HUES6 (cell line): ENCODE results near the gene MED13L.

Experiments used
- H3K27ac ChIP-seq: 2 replicates; pipeline ENCODE4 v1.7.0; 2013; ENCODE audit warnings: low read depth, mild to moderate bottlenecking, low read length, inconsistent platforms
- H3K27me3 ChIP-seq: 2 replicates; pipeline ENCODE4 v1.6.1; 2013; ENCODE audit warnings: low read length; ENCODE audit not compliant: control insufficient read depth, insufficient read depth
- H3K36me3 ChIP-seq: 2 replicates; pipeline ENCODE4 v1.6.1; 2013; ENCODE audit warnings: low read length; ENCODE audit not compliant: control insufficient read depth, insufficient read depth
- H3K4me1 ChIP-seq: 2 replicates; pipeline ENCODE4 v1.6.1; 2013; ENCODE audit warnings: low read length; ENCODE audit not compliant: control insufficient read depth, insufficient read depth
- H3K4me3 ChIP-seq: 2 replicates; pipeline ENCODE4 v1.5.1; 2013; ENCODE audit warnings: low read depth, low read length
- H3K9ac ChIP-seq: one replicate; pipeline ENCODE4 v1.6.1; 2013; ENCODE audit warnings: mild to moderate bottlenecking, low read length
- H3K9me3 ChIP-seq: 2 replicates; pipeline ENCODE4 v1.6.1; 2013; ENCODE audit warnings: low read depth, low read length; ENCODE audit not compliant: control insufficient read depth, insufficient read depth

The MED13L gene

DNA sequence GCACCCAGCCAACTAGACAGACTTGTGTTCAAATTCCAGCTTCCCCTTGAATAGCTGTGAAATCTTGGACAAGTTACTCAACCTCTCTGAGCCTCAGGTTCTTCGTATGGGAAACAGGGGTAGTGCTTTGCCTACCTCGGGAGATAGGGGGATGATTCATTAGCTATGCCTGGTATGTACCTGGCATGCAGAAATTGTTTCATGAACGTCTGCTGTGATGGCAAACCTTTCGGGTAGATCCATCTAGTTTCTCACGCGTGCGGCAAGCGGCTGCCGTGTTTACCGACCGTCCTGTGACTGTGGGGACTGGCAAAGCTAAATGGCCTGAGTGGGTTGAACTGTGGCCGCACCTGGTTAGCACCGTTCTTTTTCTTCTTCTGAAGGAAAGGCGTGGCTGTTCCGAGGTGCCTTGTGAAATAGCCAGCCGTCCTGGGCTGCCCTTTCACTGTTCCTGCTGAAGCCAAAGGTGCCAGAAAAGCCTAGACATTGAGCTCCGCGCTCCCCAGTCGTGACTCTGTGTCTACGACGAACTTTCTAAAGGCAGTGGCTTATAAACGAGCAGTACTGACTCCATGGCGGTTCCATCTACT lies 40.6 kb upstream of the MED13L start:
- H3K4me3 ChIP-seq: no peak overlapping the region
- H3K4me1 ChIP-seq: no peaks in the 10 kb centered on the region
- H3K27ac ChIP-seq: no peak overlapping the region
- H3K27me3 ChIP-seq: no peaks in the 10 kb centered on the region
- no peaks in the 10 kb centered on the region for H3K36me3 ChIP-seq
- H3K9ac ChIP-seq: no peak overlapping the region
- H3K9me3 ChIP-seq: no peaks in the 10 kb centered on the region; the same call in 1 of the 2 replicates

GRCh38 chr12:116317139-116317538 lies 39.6 kb upstream of the MED13L start:
- Histone ChIP-seq H3K9me3 (no peaks in the 10 kb centered on the region; the same call in 1 of the 2 replicates), H3K4me3 (no peak overlapping the region), H3K4me1 (no peaks in the 10 kb centered on the region), H3K9ac (no peak overlapping the region), H3K27ac (no peak overlapping the region), H3K36me3 (no peaks in the 10 kb centered on the region), H3K27me3 (no peaks in the 10 kb centered on the region)

DNA sequence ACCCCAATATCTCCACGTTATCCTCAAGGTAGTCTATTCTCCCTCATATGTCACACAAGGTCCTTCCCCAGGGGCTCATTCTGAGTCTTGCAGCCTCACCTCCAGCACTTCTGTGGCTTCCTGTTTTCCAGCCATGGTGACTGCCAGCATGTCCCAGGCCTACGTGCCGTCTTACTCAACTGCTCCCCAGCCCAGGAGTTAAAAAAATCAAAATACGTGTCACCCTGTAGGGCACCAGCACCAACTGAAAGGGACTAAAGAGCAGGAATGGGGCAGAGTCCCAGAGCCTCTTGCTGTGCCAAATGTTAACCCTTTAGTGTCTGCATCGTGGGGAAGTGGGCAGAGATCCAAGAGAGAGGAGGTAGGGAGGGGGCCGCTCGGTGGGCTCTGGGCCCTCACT lies 37.0 kb upstream of the MED13L start:
- no peaks in the 10 kb centered on the region for H3K36me3 ChIP-seq
- no peak overlapping the region for H3K27ac ChIP-seq
- H3K9ac ChIP-seq: no peak overlapping the region
- peaks cover 8% of the 10 kb centered on the region for H3K9me3 ChIP-seq
- H3K4me1 ChIP-seq: no peaks in the 10 kb centered on the region
- no peaks in the 10 kb centered on the region for H3K27me3 ChIP-seq
- H3K4me3 ChIP-seq: no peak overlapping the region

DNA sequence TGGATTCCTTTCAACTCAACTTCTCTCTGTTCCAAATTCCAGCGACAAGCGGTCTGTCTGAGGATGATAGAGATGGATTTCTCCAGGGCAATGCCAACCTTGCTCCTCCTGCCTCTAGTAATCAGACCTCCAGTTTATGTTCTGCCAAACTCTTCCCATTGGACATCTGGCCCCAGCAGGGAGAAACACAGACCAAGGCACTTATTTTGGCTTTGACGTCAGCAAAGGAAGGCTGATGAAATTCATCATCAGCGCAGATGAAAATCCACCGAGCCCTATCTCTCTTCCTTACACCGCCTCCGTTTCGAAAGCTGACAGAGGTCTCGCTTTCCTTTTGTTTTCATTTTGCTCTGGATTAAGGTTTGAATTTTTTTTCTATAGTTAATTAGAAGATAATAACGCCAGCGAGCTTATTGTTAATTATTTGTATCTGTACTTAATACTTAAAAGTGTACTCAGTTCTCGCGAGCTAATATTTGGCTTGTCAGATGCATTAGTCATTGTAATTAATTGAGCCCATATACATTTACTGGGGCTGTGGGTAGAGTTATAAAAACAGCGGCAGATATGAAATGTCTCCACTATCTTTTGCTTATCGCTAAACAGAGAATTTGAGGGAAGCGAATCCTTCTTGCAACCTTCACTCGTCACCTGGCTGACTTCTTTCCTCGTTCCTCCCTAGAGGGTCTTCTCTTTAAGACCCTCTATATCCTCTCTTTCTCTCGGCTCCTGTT lies 35.9 kb upstream of the MED13L start:
- Histone ChIP-seq H3K27ac (no peak overlapping the region), H3K27me3 (no peaks in the 10 kb centered on the region), H3K36me3 (no peaks in the 10 kb centered on the region), H3K4me3 (no peak overlapping the region), H3K9ac (no peak overlapping the region), H3K4me1 (no peaks in the 10 kb centered on the region), H3K9me3 (peaks cover 8% of the 10 kb centered on the region)

DNA sequence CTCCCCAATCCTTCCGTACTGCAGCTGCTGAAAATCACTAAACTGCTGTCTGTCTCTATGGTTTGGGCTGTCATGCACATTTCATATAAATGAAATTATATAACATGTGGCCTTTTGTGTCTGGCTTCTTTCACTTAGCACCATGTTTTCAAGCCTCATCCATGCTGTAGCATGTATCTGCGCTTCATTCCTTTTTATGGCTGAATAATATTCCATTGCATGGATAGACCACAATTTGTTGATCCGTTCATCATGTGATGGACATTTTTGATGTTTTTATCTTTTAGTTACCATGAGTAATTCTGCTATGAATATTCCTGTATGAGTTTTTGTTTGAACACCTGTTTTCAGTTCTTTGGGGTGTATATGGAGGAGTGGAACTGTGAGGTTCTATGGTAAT lies 32.6 kb upstream of the MED13L start:
- no peaks in the 10 kb centered on the region for H3K27me3 ChIP-seq
- H3K27ac ChIP-seq: no peak overlapping the region
- no peaks in the 10 kb centered on the region for H3K36me3 ChIP-seq
- peaks cover 8% of the 10 kb centered on the region for H3K9me3 ChIP-seq
- no peak overlapping the region for H3K4me3 ChIP-seq
- H3K4me1 ChIP-seq: no peaks in the 10 kb centered on the region
- H3K9ac ChIP-seq: no peak overlapping the region

GRCh38 chr12:116309343-116309742 lies 31.9 kb upstream of the MED13L start:
- H3K9me3 ChIP-seq: peaks cover 8% of the 10 kb centered on the region
- no peak overlapping the region for H3K27ac ChIP-seq
- no peaks in the 10 kb centered on the region for H3K4me1 ChIP-seq
- no peak overlapping the region for H3K9ac ChIP-seq
- no peaks in the 10 kb centered on the region for H3K27me3 ChIP-seq
- H3K4me3 ChIP-seq: no peak overlapping the region
- no peaks in the 10 kb centered on the region for H3K36me3 ChIP-seq

DNA sequence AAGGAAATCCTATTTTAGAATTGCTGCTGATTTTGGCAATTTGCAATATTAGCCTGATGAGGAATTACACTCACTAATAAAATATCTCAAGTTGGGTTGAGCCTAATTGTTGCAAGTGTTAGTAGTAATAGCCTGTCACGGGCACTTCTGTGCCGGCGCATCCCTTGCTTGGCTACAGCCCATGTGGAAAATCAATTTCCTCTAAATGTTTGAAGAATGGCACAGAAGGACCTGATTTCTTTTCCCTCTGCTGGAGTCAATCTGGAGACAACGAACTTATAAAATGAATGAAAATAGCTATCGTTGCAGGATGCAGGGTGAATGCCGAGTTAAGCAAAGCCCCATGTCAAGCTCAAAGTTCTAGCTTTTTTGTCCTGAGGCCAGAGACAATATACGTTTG lies 31.2 kb upstream of the MED13L start:
- Histone ChIP-seq H3K27me3 (no peaks in the 10 kb centered on the region), H3K4me3 (no peak overlapping the region), H3K4me1 (no peaks in the 10 kb centered on the region), H3K36me3 (no peaks in the 10 kb centered on the region), H3K9me3 (peaks cover 8% of the 10 kb centered on the region), H3K9ac (no peak overlapping the region), H3K27ac (no peak overlapping the region)

- H3K4me1 ChIP-seq: peaks cover 4% of the 10 kb centered on the region; the same call in 1 of the 2 replicates
- no peak overlapping the region for H3K9ac ChIP-seq
- H3K36me3 ChIP-seq: no peaks in the 10 kb centered on the region
- no peak overlapping the region for H3K27ac ChIP-seq
- H3K4me3 ChIP-seq: no peak overlapping the region
- H3K9me3 ChIP-seq: peaks cover 8% of the 10 kb centered on the region
- no peaks in the 10 kb centered on the region for H3K27me3 ChIP-seq
These were observed 29.5 kb upstream of the MED13L start for GRCh38 chr12:116306968-116307367.

DNA sequence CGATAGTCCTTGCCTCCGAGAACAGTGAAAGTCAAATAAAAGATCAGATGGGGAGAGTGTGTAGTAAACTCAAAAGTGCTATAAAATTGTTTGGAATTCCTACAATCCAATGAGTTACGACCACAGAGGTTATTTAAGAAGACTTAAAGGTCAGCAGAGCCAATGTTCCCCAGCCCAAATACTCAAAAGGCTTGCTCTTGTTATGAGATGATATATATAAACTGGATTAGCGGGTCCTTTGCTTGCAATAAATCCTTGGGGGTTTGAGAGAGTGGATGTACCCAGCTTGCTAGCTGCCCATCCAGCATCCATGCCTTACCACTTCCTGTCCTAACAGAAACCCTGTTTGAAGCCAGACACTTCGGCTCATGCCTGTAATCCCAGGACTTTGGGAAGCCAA lies 29.0 kb upstream of the MED13L start:
- Histone ChIP-seq H3K36me3 (no peaks in the 10 kb centered on the region), H3K9ac (no peak overlapping the region), H3K9me3 (peaks cover 8% of the 10 kb centered on the region), H3K4me3 (no peak overlapping the region), H3K4me1 (peaks cover 4% of the 10 kb centered on the region; the same call in 1 of the 2 replicates), H3K27me3 (no peaks in the 10 kb centered on the region), H3K27ac (no peak overlapping the region)

DNA sequence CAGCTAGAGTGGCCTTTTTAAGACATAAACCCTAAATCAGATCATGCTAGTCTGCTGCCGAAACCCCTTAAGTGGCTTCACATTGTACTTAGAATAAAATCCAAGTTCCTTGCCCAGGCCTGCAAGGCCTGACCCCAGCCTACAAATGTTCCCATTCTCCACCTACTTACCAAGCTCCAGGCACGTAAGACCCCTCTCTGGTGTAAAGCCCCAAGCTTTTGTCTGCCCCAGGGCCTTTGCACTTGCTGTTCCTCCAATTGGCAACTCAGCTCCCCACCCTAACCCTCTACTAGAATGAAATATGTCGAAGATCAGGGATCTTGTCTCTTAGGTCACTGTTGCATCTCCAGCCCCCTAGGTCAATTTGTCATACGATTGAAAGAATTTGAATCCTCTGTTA lies 27.1 kb upstream of the MED13L start:
- H3K9ac ChIP-seq: no peak overlapping the region
- peaks cover 11% of the 10 kb centered on the region for H3K4me1 ChIP-seq
- H3K27me3 ChIP-seq: no peaks in the 10 kb centered on the region
- H3K9me3 ChIP-seq: peaks cover 1% of the 10 kb centered on the region; the same call in 1 of the 2 replicates
- H3K27ac ChIP-seq: no peak overlapping the region
- H3K36me3 ChIP-seq: no peaks in the 10 kb centered on the region
- H3K4me3 ChIP-seq: no peak overlapping the region

- peaks cover 11% of the 10 kb centered on the region for H3K4me1 ChIP-seq
- H3K9me3 ChIP-seq: no peaks in the 10 kb centered on the region
- H3K4me3 ChIP-seq: no peak overlapping the region
- no peaks in the 10 kb centered on the region for H3K36me3 ChIP-seq
- no peaks in the 10 kb centered on the region for H3K27me3 ChIP-seq
- H3K27ac ChIP-seq: no peak overlapping the region
- H3K9ac ChIP-seq: no peak overlapping the region
These were observed 26.4 kb upstream of the MED13L start for GRCh38 chr12:116303929-116304328.
